ENCODE data around the gene BLOC1S5.

The BLOC1S5 gene

GRCh38 chr6:8063761-8064637 is at the start of gene BLOC1S5:
BLOC1S5 (minus strand) TSS chr6:8064389; CDS start chr6:8064376, 13 bp downstream.
- DNase-seq (ENCODE audit: low read depth), result peak; percentile 91

- no peak for DNase-seq (ENCODE audit: low read depth)
These were observed 49.0 kb upstream of the BLOC1S5 start for GRCh38 chr6:8113131-8113654.

GRCh38 chr6:8110725-8111124 is 46.5 kb upstream of the BLOC1S5 start:
- no peak for DNase-seq (ENCODE audit: low read depth)

- no peak for DNase-seq (ENCODE audit: low read depth)
These were observed 46.0 kb upstream of the BLOC1S5 start for GRCh38 chr6:8110117-8110721.

- DNase-seq (ENCODE audit: low read depth), result no peak
These were observed 44.8 kb upstream of the BLOC1S5 start for GRCh38 chr6:8108759-8109539.

DNA sequence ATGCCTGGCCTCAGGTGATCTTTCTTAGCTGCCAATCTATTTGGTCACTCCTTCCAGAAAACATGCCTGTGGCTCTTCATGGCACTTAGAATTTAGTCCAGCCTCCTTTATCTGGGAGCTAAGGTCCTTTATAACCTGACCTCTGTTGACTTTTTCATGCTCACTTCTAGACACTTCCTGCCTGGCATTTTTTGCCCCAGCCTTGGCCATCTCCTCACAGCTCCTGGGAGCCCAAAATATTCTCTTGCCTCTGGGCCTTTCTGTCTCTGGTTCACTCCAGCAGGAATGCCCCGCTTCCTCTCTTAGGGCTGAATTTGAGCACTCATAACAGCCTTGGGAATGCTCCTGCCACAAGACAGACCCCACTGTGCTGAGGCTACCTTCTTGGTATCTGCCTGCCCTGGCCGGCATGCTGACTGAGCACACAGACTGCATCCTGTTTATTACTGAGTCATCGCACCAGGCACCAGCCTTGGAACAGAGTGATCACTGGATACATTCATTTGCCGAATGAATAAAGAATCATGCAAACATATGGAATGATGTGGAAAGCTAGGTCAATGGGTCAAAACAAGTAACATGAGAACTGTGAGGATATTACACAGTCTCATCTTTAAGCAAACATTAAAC is 44.0 kb upstream of the BLOC1S5 start:
- DNase-seq (ENCODE audit: low read depth), result no peak

DNA sequence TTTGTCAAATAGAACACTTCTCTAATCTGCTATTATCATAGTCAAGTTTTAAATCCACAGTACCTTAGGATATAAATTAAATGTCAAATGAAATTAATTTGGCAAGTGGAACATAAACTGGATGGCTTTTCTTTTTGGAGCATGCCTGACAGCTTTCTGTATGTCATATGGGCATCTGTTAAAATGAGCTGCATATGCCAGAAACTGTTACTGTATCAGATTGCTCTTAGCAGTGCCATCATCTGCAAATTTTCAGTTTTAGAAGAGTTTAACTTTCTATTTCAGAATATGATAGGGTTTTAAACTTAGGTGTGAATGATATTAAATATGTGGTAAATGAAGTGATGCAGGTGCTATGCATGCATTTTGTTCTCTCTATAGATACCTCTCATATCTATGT is 41.6 kb upstream of the BLOC1S5 start:
- no peak for DNase-seq (ENCODE audit: low read depth)

GRCh38 chr6:8103726-8104125 is 39.5 kb upstream of the BLOC1S5 start:
- no peak for DNase-seq (ENCODE audit: low read depth)

DNA sequence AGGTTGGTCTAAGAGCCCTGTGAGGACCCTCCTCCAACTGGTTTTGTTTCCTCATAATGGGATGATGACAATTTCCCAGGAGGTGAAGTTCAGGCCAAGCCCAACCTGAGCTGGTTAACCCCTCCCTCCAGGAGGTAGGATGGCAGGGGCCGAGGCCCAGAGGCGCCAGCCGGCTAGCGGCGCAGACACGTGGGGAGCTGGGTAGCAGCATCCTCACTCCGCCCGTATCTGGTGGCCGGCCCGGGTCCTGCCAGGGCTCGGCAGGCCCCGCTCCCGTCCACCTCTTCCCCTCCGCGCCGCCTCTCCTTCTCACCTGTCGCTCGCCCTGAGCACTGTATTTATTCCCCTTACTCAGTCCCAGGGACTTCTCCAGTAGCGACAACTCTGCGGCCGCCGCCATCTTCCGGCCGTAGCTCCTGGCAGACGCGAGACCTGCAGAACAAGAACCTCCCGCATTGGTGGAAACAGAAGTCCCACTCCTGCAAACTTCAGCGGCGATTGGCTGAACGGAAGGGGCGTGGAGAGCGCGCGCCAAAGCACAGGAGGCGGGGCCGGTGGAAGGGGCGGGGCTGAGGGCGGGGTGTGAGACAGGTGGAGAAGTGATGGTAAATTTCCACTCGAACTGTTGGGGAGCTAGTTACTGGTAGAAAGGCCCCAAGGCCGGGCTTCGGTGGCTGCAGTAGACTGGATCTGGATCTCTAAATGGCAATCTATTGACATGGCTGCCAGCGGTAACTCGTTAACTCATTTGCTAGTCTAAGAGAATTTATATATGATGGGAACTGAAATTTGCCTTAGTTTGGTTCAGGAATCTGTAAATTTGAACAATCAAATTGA is 38.2 kb upstream of the BLOC1S5 start, which contains the start of gene EEF1E1:
EEF1E1 (minus strand) TSS at position 427 of the 837 bp plus-strand sequence; CDS start at position 400, 27 bp downstream.
- DNase-seq (ENCODE audit: low read depth), result peak; percentile 93

DNA sequence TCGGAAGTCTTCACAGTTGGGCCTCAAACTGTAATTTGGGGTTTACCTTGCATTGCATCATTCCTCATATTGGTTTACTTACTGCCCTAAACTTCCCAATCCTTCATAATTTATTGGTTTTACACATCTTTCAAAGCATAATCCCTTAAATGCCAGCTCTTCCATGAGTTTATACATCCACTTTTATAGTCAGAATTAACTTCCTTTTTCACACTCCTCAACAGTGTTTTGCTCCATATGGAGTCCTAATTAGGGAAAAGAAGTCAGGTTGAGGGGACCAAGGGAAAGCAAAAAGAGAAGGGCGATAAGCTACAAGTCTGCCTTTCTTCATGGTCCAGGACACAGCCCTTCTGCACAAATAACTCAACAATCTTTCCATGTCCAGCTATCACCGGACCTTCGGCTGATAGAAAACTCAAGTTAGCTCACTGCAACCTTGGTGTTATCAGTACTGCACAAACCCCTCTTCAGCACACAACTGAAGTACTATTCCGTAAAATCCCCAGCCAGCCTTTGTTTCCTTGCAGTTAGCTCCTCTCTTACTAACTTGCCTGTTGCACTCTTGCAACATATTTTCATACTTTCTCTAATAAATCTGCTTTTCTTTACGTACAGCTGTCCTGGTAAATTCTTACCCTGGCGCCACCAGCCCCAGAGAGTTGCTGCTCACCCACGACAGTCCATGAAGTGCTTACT is 36.1 kb upstream of the BLOC1S5 start:
- no peak for DNase-seq (ENCODE audit: low read depth)

DNA sequence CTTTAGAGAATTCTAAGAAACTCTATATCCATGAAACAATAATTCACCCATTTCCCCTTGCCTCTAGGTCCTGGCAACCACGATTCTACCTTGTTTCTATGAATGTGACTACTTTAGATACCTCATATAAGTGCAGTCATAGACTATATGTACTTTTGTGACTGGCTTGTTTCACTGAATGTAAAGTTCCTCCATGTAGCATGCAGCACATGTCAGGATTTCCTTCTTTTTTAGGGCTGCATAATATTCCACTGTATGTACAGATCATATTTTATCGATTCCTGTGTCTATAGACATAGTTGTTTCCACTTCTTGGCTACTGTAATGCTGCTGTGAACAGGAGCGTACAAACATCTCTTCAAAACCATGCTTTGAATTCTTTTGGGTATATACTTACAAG is 26.5 kb upstream of the BLOC1S5 start:
- DNase-seq (ENCODE audit: low read depth), result no peak

GRCh38 chr6:8088886-8089285 is 24.7 kb upstream of the BLOC1S5 start:
- DNase-seq (ENCODE audit: low read depth), result no peak

- no peak for DNase-seq (ENCODE audit: low read depth)
These were observed 23.9 kb upstream of the BLOC1S5 start for GRCh38 chr6:8087870-8088754.

- no peak for DNase-seq (ENCODE audit: low read depth)
These were observed 22.6 kb upstream of the BLOC1S5 start for GRCh38 chr6:8086755-8087306.

DNA sequence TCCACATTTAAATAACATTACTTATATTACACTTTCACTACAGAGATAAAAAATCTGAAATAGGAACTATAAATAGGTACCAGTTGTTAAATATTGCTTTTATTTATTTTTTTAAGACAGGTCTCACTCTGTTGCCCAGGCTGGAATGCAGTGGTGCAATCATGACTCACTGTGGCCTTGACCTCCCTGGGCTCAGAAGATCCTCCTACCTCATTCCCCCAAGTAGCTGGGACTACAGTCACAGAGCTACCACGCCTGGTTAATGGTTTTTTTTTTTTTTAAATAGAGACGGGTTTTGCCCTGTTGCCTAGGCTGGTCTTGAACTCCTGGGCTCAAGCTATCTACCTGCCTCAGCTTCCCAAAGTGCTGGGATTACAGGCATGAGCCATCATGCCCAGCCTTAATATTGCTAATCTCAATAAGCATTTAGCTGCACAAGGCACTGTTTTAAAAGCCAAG is 20.9 kb upstream of the BLOC1S5 start:
- no peak for DNase-seq (ENCODE audit: low read depth)

GRCh38 chr6:8084586-8084985 is 20.4 kb upstream of the BLOC1S5 start:
- DNase-seq (ENCODE audit: low read depth), result no peak

DNA sequence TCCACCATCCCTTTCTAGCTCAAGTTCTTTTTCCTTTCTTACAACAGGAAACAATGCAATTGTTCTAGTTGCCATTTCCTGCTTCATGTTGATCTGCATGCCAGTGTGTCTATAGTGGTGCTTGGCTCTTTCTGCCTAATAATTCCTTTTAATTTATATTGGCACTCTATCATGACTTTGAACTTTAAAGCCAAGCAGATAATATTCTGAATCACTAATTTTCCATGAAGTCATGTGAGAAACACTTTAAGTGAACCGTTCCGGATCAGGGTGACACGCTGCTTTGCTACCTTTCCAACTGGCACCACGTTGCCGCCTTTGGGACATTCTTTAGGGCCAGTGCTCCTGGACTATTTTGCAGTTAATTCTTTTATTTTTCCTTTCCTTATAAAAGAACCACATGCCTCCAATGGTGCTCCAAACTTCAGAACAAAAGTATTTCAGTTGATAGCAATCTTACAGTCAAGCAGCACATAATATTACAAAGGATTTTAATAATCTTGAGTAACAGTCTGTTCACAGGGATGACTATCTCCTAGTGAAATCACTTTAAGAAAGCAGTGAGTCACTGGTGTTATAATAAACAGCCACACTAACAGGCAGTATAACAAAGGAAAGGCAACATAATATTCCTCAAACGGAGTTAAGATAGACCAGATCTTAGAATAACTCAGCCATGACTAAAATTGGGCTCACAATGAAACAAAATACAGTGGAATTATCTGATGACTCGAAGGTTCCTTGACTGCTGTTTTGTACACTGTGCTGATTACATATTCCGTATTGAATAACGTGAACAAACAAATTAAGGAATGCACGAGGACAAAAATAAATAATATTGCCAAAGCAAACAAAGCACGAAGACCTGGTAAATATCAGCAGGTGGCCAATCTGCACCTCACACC is 19.0 kb upstream of the BLOC1S5 start:
- no peak for DNase-seq (ENCODE audit: low read depth)

DNA sequence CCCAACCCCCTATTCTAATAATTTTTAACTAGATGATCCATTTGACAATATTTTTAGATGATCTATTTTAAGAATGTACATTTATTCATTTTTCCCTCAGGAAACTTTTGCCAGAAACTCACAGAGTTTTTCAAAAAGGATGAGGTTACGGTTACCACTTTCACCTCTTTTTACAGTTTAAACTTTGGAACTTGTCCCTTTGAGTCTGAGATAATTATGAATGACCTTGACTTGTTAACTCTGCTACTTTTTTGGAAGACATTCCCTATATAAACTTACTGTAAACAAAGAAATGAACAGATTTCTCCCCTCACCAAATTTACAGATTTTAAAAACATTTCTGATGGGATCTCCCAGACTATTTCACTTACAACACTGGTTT is 18.4 kb upstream of the BLOC1S5 start:
- no peak for DNase-seq (ENCODE audit: low read depth)
